MG63 (cell line): ENCODE data around the gene ATXN1. TPM values are rescaled to one million over a fixed set of nuclear protein-coding genes. Genes with fewer than 3 reads are reported as not detected.

Experiments
- DNase-seq: peaks from one replicate; pipeline ENCODE4 v3.0.0-alpha.2; 2020
- H3K27me3 ChIP-seq: fragments of 250-450 bp; sonication (Bioruptor Pico); 2 replicates; pipeline ENCODE4 v1.5.1; 2020; ENCODE audit warnings: mild to moderate bottlenecking, moderate library complexity
- H3K36me3 ChIP-seq: fragments of 250-450 bp; sonication (Bioruptor Pico); 2 replicates; pipeline ENCODE4 v1.5.1; 2020; ENCODE audit warnings: mild to moderate bottlenecking, moderate library complexity
- H3K4me3 ChIP-seq: fragments of 250-450 bp; sonication (Bioruptor Pico); 2 replicates; pipeline ENCODE4 v1.5.1; 2020; ENCODE audit warnings: mild to moderate bottlenecking, moderate library complexity
- H3K9me3 ChIP-seq: fragments of 250-450 bp; sonication (Bioruptor Pico); 2 replicates; pipeline ENCODE4 v1.5.1; 2020; ENCODE audit warnings: mild to moderate bottlenecking, moderate library complexity
- total RNA-seq: library from RNA; depleted of rRNA; stranded (reverse); fragments of >200 nt; shearing (Covaris generic); gene quantifications from 2 replicates; pipeline ENCODE4 v1.2.3, GENCODE V29; 2014; ENCODE audit warnings: low replicate concordance

The ATXN1 gene
- total RNA-seq, 1 experiment from 2014 or later, result 5.9 TPM

DNA sequence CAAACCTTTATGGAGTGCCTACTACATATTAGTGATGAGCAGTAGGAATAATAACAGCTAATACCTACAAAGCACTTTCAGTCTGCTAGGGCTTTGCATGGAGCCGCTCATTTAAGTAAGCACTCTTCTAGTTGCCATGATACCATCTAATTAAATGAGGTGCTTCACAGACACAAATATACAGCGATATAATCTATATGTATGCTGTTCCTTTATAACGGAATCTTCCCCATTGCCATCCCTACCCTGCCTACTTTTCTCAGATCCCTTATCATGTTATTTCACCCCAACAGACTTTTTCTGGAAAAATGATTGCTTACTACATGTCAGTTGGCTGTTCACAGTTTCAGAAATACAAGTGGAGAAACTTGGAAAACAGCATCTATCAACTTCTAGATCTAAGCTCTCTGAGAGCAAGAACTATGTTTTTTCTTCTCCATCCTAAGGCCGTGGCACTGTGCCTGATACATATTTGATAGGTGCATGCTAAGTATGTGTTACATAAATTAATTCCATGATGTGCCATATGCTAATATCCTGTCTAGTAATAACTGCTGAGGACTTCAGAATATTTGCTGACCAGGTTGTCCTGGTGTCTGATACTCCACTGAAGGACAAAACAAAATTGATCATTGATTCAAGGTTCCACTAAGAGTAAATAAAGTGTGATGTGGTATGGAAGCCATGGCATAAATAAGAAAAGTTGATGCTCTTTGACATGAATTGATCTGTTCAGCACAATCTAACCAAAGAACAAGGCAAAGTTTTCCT lies 398.3 kb downstream of the ATXN1 start:
- no peak overlapping the region for H3K4me3 ChIP-seq
- no peaks in the 10 kb centered on the region for H3K36me3 ChIP-seq
- H3K27me3 ChIP-seq, result no peaks in the 10 kb centered on the region
- no peak for DNase-seq
- no peaks in the 10 kb centered on the region for H3K9me3 ChIP-seq

DNA sequence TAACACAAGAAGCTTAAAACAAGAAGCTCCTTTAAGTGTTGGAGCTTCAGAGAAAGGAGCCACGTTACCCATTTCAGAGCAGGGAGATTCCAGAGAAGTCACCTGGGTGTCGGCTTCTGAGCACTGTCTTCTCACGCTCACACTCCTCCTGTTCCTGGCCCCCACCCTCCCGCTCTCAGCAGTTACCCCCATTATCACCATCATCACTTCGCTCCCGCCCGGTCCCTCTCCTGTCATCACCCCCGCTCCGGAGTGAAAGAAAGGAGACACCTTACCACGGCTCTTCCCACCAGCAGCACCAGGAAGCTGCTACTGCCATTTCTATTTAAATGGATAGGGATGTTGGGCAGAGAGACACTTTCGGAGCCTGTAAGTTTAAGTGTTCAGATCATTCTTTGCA lies 399.0 kb downstream of the ATXN1 start:
- no peaks in the 10 kb centered on the region for H3K9me3 ChIP-seq
- no peaks in the 10 kb centered on the region for H3K27me3 ChIP-seq
- no peak for DNase-seq
- no peaks in the 10 kb centered on the region for H3K36me3 ChIP-seq
- H3K4me3 ChIP-seq, result no peak overlapping the region

DNA sequence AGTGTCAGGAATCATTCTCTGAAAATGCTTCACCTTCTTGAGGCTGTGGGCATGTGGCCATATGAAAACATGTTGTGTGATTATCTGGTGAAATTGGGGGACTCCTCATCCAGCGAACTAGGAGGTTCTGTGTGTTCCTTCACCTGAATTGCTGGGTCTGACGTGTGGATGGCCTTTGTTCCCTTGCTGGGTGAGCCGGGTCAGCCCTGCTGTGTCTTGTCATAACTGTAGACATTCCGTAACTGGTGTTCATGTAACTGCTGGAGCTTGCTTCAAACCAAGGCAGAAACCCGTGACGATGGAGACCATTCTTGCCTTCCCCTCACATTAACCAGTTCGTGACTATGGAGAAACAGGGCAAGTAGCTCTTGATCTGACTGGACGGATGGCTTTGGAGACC lies 399.4 kb downstream of the ATXN1 start:
- Histone ChIP-seq H3K27me3 (no peaks in the 10 kb centered on the region), H3K4me3 (no peak overlapping the region), H3K9me3 (no peaks in the 10 kb centered on the region), H3K36me3 (no peaks in the 10 kb centered on the region)
- DNase-seq, result no peak

DNA sequence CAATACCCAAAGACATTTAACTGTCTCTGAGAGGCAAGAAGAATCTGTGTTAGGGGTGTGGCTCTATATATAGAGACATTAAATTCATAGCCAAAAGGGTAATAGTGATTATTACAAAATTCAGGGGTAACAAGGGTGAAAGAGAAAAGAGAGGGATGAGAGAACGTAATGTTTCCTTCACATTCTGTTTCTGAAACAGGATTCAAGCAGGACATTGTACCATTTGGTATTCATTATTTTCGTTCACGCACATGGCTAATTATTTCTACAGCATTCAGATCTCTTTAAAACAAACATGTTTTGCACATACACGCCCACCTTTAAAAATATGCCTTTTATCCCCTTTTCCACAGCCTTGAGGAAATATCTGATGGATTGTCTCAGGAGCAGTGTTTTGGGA lies 400.1 kb downstream of the ATXN1 start:
- no peak for DNase-seq

DNA sequence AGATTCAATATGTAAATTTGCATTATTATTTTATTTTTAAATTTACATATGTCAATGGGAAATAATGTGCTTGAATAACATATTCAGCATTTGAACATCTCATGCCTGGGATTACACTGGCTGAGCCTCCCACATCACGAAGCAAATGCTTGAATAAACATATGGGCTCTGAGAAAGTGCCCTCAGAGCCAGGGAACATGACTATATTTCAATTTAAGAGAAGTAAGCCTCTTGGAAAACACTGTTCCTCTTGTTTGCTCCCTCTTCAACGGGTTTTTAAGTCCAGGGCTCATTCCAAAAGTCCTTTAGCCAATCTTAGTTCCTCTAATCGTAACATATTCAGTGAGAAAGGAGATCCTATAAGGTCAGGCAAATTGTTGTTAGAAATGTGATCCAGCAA lies 400.9 kb downstream of the ATXN1 start:
- DNase-seq, result no peak
- H3K36me3 ChIP-seq, result no peaks in the 10 kb centered on the region
- H3K27me3 ChIP-seq, result no peaks in the 10 kb centered on the region
- H3K4me3 ChIP-seq, result no peak overlapping the region
- H3K9me3 ChIP-seq, result no peaks in the 10 kb centered on the region

More for the DNA sequence above, 400.1 kb downstream of the ATXN1 start:
- Histone ChIP-seq H3K36me3 (no peaks in the 10 kb centered on the region), H3K4me3 (no peak overlapping the region), H3K27me3 (no peaks in the 10 kb centered on the region), H3K9me3 (no peaks in the 10 kb centered on the region)

GRCh38 chr6:16359563-16359962 lies 401.7 kb downstream of the ATXN1 start:
- Histone ChIP-seq H3K27me3 (no peaks in the 10 kb centered on the region), H3K9me3 (no peaks in the 10 kb centered on the region), H3K4me3 (no peak overlapping the region), H3K36me3 (no peaks in the 10 kb centered on the region)
- no peak for DNase-seq

- no peak for DNase-seq
- H3K4me3 ChIP-seq, result no peak overlapping the region
- H3K36me3 ChIP-seq, result no peaks in the 10 kb centered on the region
- H3K9me3 ChIP-seq, result no peaks in the 10 kb centered on the region
- H3K27me3 ChIP-seq, result no peaks in the 10 kb centered on the region
These were observed 402.6 kb downstream of the ATXN1 start for GRCh38 chr6:16358531-16359138.

- H3K9me3 ChIP-seq, result no peaks in the 10 kb centered on the region
- no peaks in the 10 kb centered on the region for H3K36me3 ChIP-seq
- H3K27me3 ChIP-seq, result no peaks in the 10 kb centered on the region
- no peak overlapping the region for H3K4me3 ChIP-seq
- no peak for DNase-seq
These were observed 405.4 kb downstream of the ATXN1 start for GRCh38 chr6:16355699-16356446.

DNA sequence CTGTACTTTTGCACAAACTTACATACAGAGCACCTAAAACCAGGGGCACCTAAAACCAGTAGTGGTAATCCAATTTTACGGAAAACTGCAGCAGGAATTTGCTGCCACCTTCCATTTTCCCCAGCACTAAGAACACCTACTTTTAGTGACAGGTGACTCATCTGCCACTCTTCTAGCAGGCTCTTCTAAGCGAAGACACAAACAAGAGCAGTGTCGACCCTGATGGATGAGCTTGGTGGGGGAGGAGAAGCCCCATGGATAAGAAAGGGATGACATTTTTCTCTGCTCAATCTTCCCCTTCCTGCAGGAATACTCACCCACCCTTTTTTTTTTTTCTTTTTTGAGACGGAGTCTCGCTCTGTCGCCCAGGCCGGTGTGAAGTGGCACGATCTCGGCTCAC lies 406.0 kb downstream of the ATXN1 start:
- DNase-seq, result no peak
- no peak overlapping the region for H3K4me3 ChIP-seq
- H3K9me3 ChIP-seq, result no peaks in the 10 kb centered on the region
- H3K27me3 ChIP-seq, result no peaks in the 10 kb centered on the region
- no peaks in the 10 kb centered on the region for H3K36me3 ChIP-seq

GRCh38 chr6:16354692-16355091 lies 406.6 kb downstream of the ATXN1 start:
- DNase-seq, result no peak
- no peak overlapping the region for H3K4me3 ChIP-seq
- H3K9me3 ChIP-seq, result no peaks in the 10 kb centered on the region
- no peaks in the 10 kb centered on the region for H3K36me3 ChIP-seq
- H3K27me3 ChIP-seq, result no peaks in the 10 kb centered on the region

- no peak overlapping the region for H3K4me3 ChIP-seq
- H3K36me3 ChIP-seq, result no peaks in the 10 kb centered on the region
- no peaks in the 10 kb centered on the region for H3K9me3 ChIP-seq
- no peak for DNase-seq
- H3K27me3 ChIP-seq, result no peaks in the 10 kb centered on the region
These were observed 408.3 kb downstream of the ATXN1 start for GRCh38 chr6:16352821-16353438.

DNA sequence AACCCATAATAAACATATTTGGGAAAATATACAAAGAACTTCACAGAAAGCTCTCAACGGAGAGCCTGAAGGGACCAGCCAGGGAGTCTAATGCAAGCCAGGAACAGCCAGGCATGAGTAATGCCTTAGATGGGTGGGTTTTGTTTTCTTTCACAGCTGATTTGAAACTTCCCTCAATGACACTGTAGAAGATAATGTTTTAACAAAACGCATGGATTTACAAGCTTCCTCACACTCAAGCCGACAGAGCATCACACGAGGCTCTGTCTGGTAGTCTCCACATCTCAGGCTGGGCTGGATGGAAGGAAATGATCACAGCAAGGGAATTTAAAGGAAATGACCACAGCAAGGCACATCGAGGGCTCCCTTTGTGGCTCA lies 409.0 kb downstream of the ATXN1 start:
- Histone ChIP-seq H3K9me3 (no peaks in the 10 kb centered on the region), H3K4me3 (no peak overlapping the region), H3K27me3 (no peaks in the 10 kb centered on the region), H3K36me3 (no peaks in the 10 kb centered on the region)
- DNase-seq, result no peak

GRCh38 chr6:16349544-16349943 lies 411.7 kb downstream of the ATXN1 start:
- DNase-seq, result no peak
- Histone ChIP-seq H3K27me3 (no peaks in the 10 kb centered on the region), H3K9me3 (no peaks in the 10 kb centered on the region), H3K4me3 (no peak overlapping the region), H3K36me3 (no peaks in the 10 kb centered on the region)

DNA sequence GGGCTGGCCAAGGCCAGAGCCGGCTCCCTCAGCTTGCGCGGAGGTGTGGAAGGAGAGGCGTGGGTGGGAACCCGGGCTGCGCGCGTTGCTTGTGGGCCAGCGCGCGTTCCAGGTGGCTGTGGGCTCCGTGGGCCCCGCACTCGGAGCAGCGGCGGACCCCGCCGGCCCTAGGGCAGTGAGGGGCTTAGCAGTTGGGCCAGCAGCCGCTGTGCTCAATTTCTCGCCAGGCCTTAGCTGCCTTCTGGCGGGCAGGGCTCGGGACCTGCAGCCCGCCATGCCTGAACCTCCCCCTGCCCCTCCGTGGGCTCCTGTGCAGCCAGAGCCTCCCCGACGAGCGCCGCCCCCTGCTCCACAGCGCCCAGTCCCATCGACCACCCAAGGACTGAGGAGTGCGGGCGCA lies 414.4 kb downstream of the ATXN1 start:
- Histone ChIP-seq H3K4me3 (no peak overlapping the region), H3K36me3 (no peaks in the 10 kb centered on the region), H3K9me3 (no peaks in the 10 kb centered on the region), H3K27me3 (no peaks in the 10 kb centered on the region)
- DNase-seq, result no peak

DNA sequence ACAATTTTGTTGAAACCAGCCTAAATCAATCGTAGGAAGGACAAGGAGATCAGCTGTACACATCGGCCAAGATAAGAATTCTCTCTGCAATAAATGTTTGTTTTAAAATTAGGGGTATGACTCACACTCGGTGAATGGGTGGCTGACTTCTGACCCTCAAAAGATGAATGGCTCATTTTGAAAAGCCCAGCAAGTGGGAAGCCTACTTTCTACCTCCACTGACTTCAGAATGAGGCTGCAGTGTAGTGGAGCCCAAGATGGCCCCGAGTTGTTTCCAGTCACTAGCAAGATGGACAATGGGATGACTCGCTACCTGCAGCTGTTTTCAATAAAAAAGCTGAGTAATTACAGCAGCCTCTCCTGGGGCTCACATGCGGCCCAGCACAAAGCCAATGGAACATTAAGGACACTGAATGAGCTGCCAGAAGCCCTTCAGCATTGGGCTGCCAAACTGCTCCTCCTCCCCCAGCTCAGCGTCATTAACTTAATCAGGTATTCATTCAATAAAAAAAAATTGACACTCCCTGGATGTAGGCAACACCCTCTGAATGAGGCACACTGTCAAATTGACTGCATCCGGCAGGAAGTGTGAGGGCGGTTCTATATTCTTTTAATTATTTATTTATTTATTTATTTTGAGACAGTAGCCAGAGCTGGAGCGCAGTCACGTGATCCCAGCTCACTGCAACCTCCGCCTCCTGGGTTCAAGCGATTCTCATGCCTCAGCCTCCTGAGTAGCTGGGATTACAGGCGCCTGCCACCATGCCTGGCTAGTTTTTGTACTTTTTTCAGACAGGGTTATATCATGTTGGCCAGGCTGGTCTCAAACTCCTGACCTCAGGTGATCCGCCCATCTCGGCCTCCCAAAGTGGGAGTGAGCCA lies 415.6 kb downstream of the ATXN1 start:
- peak; percentile 71 for DNase-seq
- Histone ChIP-seq H3K27me3 (no peaks in the 10 kb centered on the region), H3K9me3 (no peaks in the 10 kb centered on the region), H3K36me3 (no peaks in the 10 kb centered on the region), H3K4me3 (no peak overlapping the region)

DNA sequence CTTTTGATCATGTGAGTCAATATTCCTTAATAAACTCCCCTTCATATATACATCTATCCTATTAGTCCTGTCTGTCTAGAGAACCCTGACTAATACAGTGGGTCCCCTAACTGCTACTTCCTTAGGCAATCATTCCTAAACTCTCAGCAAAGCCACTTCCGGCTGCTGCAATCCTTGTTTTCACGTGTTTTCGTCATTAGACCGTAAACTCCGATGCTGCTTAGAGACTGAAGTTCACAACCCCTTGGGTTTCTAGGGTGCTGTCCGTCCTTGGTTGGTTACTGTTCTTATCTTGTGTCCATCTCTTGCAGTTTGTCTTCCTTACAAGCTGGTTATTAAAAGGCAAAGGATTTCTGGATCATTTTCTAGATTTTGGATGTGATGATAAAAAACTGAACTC lies 416.5 kb downstream of the ATXN1 start:
- DNase-seq, result no peak
- Histone ChIP-seq H3K27me3 (no peaks in the 10 kb centered on the region), H3K4me3 (no peak overlapping the region), H3K9me3 (no peaks in the 10 kb centered on the region), H3K36me3 (no peaks in the 10 kb centered on the region)
